ENCODE results near the gene TIGD2.

TIGD2 gene

GRCh38 chr4:89099034-89099433 lies 12.3 kb upstream of the TIGD2 start:
- Histone ChIP-seq H3K27ac (no peak overlapping the region), H3K36me3 (ENCODE audit: insufficient read depth) (no peaks in the 10 kb centered on the region), H3K4me3 (IDR thresholded peaks at IDR 0.05; ENCODE audit: insufficient read depth, low read depth, low read length) (no peak overlapping the region), H3K79me2 (ENCODE audit: insufficient read depth, low read depth) (no peaks in the 10 kb centered on the region), H3K4me1 (ENCODE audit: low read depth, poor library complexity, severe bottlenecking) (peaks cover 5% of the 10 kb centered on the region), H2AFZ (ENCODE audit: low read depth) (no peak overlapping the region), H3K4me2 (no peak overlapping the region), H3K9ac (no peak overlapping the region), H4K20me1 (ENCODE audit: insufficient read depth) (no peaks in the 10 kb centered on the region), H3K27me3 (ENCODE audit: insufficient read depth, low read depth) (no peaks in the 10 kb centered on the region)
- no peak for TF ChIP-seq CTCF (conservative IDR thresholded peaks at IDR 0.05; ENCODE audit: low read depth, low read length)

GRCh38 chr4:89099471-89099870 lies 11.9 kb upstream of the TIGD2 start:
- TF ChIP-seq CTCF (conservative IDR thresholded peaks at IDR 0.05; ENCODE audit: low read depth, low read length) = no peak
- H3K4me1 ChIP-seq (ENCODE audit: low read depth, poor library complexity, severe bottlenecking) = peaks cover 5% of the 10 kb centered on the region
- H3K9ac ChIP-seq = no peak overlapping the region
- H3K36me3 ChIP-seq (ENCODE audit: insufficient read depth) = no peaks in the 10 kb centered on the region
- H2AFZ ChIP-seq (ENCODE audit: low read depth) = no peak overlapping the region
- no peaks in the 10 kb centered on the region for H4K20me1 ChIP-seq (ENCODE audit: insufficient read depth)
- no peak overlapping the region for H3K27ac ChIP-seq
- no peak overlapping the region for H3K4me2 ChIP-seq
- H3K27me3 ChIP-seq (ENCODE audit: insufficient read depth, low read depth) = no peaks in the 10 kb centered on the region
- H3K4me3 ChIP-seq (IDR thresholded peaks at IDR 0.05; ENCODE audit: insufficient read depth, low read depth, low read length) = no peak overlapping the region
- H3K79me2 ChIP-seq (ENCODE audit: insufficient read depth, low read depth) = no peaks in the 10 kb centered on the region

- H4K20me1 ChIP-seq (ENCODE audit: insufficient read depth) = no peaks in the 10 kb centered on the region
- H3K36me3 ChIP-seq (ENCODE audit: insufficient read depth) = no peaks in the 10 kb centered on the region
- TF ChIP-seq CTCF (conservative IDR thresholded peaks at IDR 0.05; ENCODE audit: low read depth, low read length) = no peak
- H3K4me1 ChIP-seq (ENCODE audit: low read depth, poor library complexity, severe bottlenecking) = peaks cover 5% of the 10 kb centered on the region
- no peak overlapping the region for H3K9ac ChIP-seq
- H3K4me3 ChIP-seq (IDR thresholded peaks at IDR 0.05; ENCODE audit: insufficient read depth, low read depth, low read length) = no peak overlapping the region
- no peak overlapping the region for H3K4me2 ChIP-seq
- no peaks in the 10 kb centered on the region for H3K79me2 ChIP-seq (ENCODE audit: insufficient read depth, low read depth)
- H3K27me3 ChIP-seq (ENCODE audit: insufficient read depth, low read depth) = no peaks in the 10 kb centered on the region
- H3K27ac ChIP-seq = no peak overlapping the region
- no peak overlapping the region for H2AFZ ChIP-seq (ENCODE audit: low read depth)
Measured at GRCh38 chr4:89100853-89101252, 10.5 kb upstream of the TIGD2 start.

- Histone ChIP-seq H3K4me2 (no peak overlapping the region), H4K20me1 (ENCODE audit: insufficient read depth) (no peaks in the 10 kb centered on the region), H2AFZ (ENCODE audit: low read depth) (no peak overlapping the region), H3K4me1 (ENCODE audit: low read depth, poor library complexity, severe bottlenecking) (peaks cover 5% of the 10 kb centered on the region), H3K27ac (no peak overlapping the region), H3K27me3 (ENCODE audit: insufficient read depth, low read depth) (no peaks in the 10 kb centered on the region), H3K4me3 (IDR thresholded peaks at IDR 0.05; ENCODE audit: insufficient read depth, low read depth, low read length) (no peak overlapping the region), H3K36me3 (ENCODE audit: insufficient read depth) (no peaks in the 10 kb centered on the region), H3K79me2 (ENCODE audit: insufficient read depth, low read depth) (no peaks in the 10 kb centered on the region), H3K9ac (no peak overlapping the region)
- TF ChIP-seq CTCF (conservative IDR thresholded peaks at IDR 0.05; ENCODE audit: low read depth, low read length) = no peak
Measured at GRCh38 chr4:89101256-89102161, 9.8 kb upstream of the TIGD2 start.

Data from KMS-11 (cell line).